GM18502 (cell line): ENCODE measurements around the gene CALD1.

Source experiments
- ATAC-seq: cut with Tn5 transposase; IDR thresholded peaks from one replicate; pipeline ENCODE4 v1.9.1; 2021; ENCODE audit warnings: mild to moderate bottlenecking; ENCODE audit not compliant: unreplicated experiment, poor library complexity

The CALD1 gene

GRCh38 chr7:134851141-134851540 is 71.7 kb downstream of the CALD1 start:
- ATAC-seq = no peak

GRCh38 chr7:134852625-134853024 is 73.2 kb downstream of the CALD1 start:
- no peak for ATAC-seq

GRCh38 chr7:134854816-134855215 is 75.4 kb downstream of the CALD1 start:
- no peak for ATAC-seq

- ATAC-seq = no peak
Measured at GRCh38 chr7:134855442-134855841, 76.0 kb downstream of the CALD1 start.

- ATAC-seq = no peak
Measured at GRCh38 chr7:134856091-134856490, 76.7 kb downstream of the CALD1 start.

GRCh38 chr7:134856691-134857090 is 77.3 kb downstream of the CALD1 start:
- no peak for ATAC-seq

- ATAC-seq = no peak
Measured at GRCh38 chr7:134857958-134858357, 78.5 kb downstream of the CALD1 start.

- no peak for ATAC-seq
Measured at GRCh38 chr7:134859783-134860182, 80.3 kb downstream of the CALD1 start.

- ATAC-seq = peak; percentile 49
Measured at GRCh38 chr7:134865001-134865845, 85.8 kb downstream of the CALD1 start.

GRCh38 chr7:134866617-134867016 is 87.2 kb downstream of the CALD1 start:
- no peak for ATAC-seq

GRCh38 chr7:134870156-134870555 is 90.7 kb downstream of the CALD1 start:
- ATAC-seq = no peak

- ATAC-seq = no peak
Measured at GRCh38 chr7:134870781-134871180, 91.3 kb downstream of the CALD1 start.

- ATAC-seq = no peak
Measured at GRCh38 chr7:134873253-134873652, 93.8 kb downstream of the CALD1 start.

- ATAC-seq = no peak
Measured at GRCh38 chr7:134874407-134874806, 95.0 kb downstream of the CALD1 start.

GRCh38 chr7:134875867-134876266 is 96.4 kb downstream of the CALD1 start:
- ATAC-seq = no peak

- ATAC-seq = no peak
Measured at GRCh38 chr7:134878746-134879357, 99.4 kb downstream of the CALD1 start.

GRCh38 chr7:134879815-134880475 is 100.5 kb downstream of the CALD1 start:
- no peak for ATAC-seq

GRCh38 chr7:134882481-134882880 is 103.0 kb downstream of the CALD1 start:
- ATAC-seq = no peak

GRCh38 chr7:134885967-134886352 is 106.5 kb downstream of the CALD1 start:
- ATAC-seq = no peak

- no peak for ATAC-seq
Measured at GRCh38 chr7:134886353-134887057, 107.1 kb downstream of the CALD1 start.

GRCh38 chr7:134887523-134887922 is 108.1 kb downstream of the CALD1 start:
- ATAC-seq = no peak
